Type B pancreatic cell (in vitro differentiated cells): ENCODE measurements around the gene GDPD5. TPM values are rescaled to one million over a fixed set of nuclear protein-coding genes. Genes with fewer than 3 reads are reported as not detected.
A peak's percentile ranks its signal among the peaks of the same experiment; 100 is the strongest.

Source experiments
- DNase-seq: peaks from one replicate; pipeline ENCODE4 v3.0.0; 2021; ENCODE audit warnings: mixed read lengths; ENCODE audit not compliant: unreplicated experiment; ENCODE audit errors: extremely low spot score
- H3K27ac Mint-ChIP-seq: 2 replicates; pipeline ENCODE4 v1.8.0; 2021; ENCODE audit warnings: mild to moderate bottlenecking, mixed read lengths
- H3K27me3 Mint-ChIP-seq: 2 replicates; pipeline ENCODE4 v1.8.0; 2021; ENCODE audit warnings: mixed read lengths
- H3K36me3 Mint-ChIP-seq: 2 replicates; pipeline ENCODE4 v1.8.0; 2021; ENCODE audit warnings: mixed read lengths
- H3K4me1 Mint-ChIP-seq: one replicate; pipeline ENCODE4 v1.8.0; 2021; ENCODE audit warnings: mixed read lengths; ENCODE audit not compliant: unreplicated experiment
- H3K4me3 Mint-ChIP-seq: 2 replicates; pipeline ENCODE4 v1.8.0; 2021; ENCODE audit warnings: mild to moderate bottlenecking, mixed read lengths
- H3K9me3 Mint-ChIP-seq: 2 replicates; pipeline ENCODE4 v1.8.0; 2021; ENCODE audit warnings: mixed read lengths
- total RNA-seq: library from RNA; stranded (reverse); gene quantifications from 2 replicates; pipeline ENCODE4 v1.2.1, GENCODE V29; 2021; ENCODE audit warnings: low replicate concordance
- TF ChIP-seq, protein P1 (sequence below): fragments of 200-600 bp; sonication (generic); conservative IDR thresholded peaks from 2 replicates; pipeline ENCODE4 v1.5.0; 2021; ENCODE audit warnings: antibody characterized with exemption, mild to moderate bottlenecking

The GDPD5 gene
- total RNA-seq, 1 donor from 2014 or later: 11.3 TPM

DNA sequence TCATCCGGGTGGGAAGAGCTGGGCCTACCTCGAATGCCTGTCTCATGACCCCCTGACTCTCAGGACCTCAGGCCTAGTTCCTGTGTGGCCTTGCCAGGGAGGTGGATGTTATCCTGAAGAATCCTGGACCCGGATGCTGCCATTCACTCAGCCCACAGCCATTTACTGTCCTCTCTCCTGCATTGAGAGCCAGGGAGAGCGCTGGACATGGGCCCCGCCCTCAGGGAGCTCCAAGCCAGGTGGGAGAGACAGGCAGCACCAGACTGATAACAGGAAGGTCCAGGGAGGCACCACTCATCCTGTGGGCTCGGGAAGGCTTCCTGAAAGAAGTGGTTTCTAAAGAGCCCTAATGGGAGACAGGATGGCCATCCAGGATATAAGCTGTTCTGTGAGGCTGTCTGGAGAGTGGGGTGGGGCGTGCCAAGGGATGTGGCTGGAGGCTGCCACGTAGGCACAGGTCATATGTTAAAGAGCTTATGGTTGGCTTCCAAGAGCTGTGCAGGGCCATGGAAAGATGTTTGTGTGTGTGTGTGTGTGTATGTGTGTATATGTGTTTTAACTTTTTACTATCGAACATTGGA lies 44.9 kb upstream of the GDPD5 start:
- TF ChIP-seq, protein P1, sequence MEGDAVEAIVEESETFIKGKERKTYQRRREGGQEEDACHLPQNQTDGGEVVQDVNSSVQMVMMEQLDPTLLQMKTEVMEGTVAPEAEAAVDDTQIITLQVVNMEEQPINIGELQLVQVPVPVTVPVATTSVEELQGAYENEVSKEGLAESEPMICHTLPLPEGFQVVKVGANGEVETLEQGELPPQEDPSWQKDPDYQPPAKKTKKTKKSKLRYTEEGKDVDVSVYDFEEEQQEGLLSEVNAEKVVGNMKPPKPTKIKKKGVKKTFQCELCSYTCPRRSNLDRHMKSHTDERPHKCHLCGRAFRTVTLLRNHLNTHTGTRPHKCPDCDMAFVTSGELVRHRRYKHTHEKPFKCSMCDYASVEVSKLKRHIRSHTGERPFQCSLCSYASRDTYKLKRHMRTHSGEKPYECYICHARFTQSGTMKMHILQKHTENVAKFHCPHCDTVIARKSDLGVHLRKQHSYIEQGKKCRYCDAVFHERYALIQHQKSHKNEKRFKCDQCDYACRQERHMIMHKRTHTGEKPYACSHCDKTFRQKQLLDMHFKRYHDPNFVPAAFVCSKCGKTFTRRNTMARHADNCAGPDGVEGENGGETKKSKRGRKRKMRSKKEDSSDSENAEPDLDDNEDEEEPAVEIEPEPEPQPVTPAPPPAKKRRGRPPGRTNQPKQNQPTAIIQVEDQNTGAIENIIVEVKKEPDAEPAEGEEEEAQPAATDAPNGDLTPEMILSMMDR: no peak
- peaks cover 23% of the 10 kb centered on the region for H3K36me3 Mint-ChIP-seq
- H3K27me3 Mint-ChIP-seq: no peaks in the 10 kb centered on the region
- DNase-seq: no peak
- H3K9me3 Mint-ChIP-seq: no peaks in the 10 kb centered on the region
- peak overlapping the region; percentile 57 for H3K27ac Mint-ChIP-seq
- peaks cover 5% of the 10 kb centered on the region for H3K4me1 Mint-ChIP-seq
- no peak overlapping the region for H3K4me3 Mint-ChIP-seq

DNA sequence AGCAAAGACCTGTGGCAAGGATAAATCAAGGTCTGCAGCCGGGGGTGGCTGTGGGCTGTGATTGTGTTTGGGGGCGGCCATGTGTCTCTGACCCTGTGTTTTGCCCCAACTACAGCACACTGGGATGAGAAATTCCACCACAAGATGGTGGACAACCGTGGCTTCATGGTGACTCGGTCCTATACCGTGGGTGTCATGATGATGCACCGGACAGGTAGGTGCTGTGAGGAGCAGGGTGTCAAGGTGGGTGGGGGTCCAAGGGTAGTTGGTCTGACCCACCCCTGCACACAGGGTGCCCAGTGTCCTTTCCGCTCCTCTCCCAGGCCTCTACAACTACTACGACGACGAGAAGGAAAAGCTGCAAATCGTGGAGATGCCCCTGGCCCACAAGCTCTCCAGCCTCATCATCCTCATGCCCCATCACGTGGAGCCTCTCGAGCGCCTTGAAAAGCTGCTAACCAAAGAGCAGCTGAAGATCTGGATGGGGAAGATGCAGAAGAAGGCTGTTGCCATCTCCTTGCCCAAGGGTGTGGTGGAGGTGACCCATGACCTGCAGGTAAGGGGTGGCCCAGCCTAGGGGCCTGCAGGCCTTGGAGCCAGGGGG lies 43.0 kb upstream of the GDPD5 start:
- DNase-seq: no peak
- TF ChIP-seq, protein P1: no peak
- Mint-ChIP-seq H3K9me3 (no peaks in the 10 kb centered on the region), H3K4me3 (no peak overlapping the region), H3K27me3 (no peaks in the 10 kb centered on the region), H3K27ac (no peak overlapping the region), H3K4me1 (peaks cover 12% of the 10 kb centered on the region), H3K36me3 (peaks cover 24% of the 10 kb centered on the region)

DNA sequence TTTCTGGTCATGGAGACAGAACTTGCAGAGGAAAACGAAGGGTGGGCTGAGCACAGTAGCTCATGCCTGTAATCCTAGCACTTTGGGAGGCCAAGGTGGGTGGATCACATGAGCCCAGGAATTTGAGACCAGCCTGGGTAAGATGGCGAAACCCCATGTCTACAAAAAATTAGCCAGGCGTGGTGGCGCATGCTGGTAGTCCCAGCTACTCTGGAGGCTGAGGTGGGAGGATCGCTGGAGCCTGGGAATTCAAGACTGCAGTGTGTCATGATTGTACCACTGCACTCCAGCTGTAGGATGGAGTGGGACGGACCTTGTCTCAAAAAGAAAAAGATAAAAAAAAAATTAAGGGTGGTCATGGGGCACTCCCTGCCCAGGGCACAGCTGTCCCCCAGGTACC lies 42.2 kb upstream of the GDPD5 start:
- TF ChIP-seq, protein P1: no peak
- peaks cover 12% of the 10 kb centered on the region for H3K4me1 Mint-ChIP-seq
- no peak for DNase-seq
- H3K27me3 Mint-ChIP-seq: no peaks in the 10 kb centered on the region
- no peak overlapping the region for H3K4me3 Mint-ChIP-seq
- no peaks in the 10 kb centered on the region for H3K9me3 Mint-ChIP-seq
- peaks cover 22% of the 10 kb centered on the region for H3K36me3 Mint-ChIP-seq
- no peak overlapping the region for H3K27ac Mint-ChIP-seq

DNA sequence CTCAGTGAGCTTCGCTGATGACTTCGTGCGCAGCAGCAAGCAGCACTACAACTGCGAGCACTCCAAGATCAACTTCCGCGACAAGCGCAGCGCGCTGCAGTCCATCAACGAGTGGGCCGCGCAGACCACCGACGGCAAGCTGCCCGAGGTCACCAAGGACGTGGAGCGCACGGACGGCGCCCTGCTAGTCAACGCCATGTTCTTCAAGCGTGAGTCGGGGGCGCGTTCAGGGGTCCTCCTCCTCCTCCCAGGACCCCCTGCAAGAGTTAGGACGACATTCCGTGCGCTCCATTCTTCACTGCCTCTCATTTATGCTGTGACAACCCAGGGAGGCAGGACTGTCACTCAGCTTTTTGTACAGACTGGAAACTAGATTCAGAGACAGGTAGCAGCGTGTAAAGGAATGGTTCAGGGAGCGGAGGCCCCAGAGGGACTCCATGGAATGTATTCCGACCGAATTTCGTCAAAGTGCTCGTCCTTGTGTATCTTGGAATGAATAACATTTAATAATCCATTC lies 41.1 kb upstream of the GDPD5 start:
- DNase-seq: no peak
- Mint-ChIP-seq H3K4me1 (peaks cover 19% of the 10 kb centered on the region), H3K9me3 (no peaks in the 10 kb centered on the region), H3K4me3 (no peak overlapping the region), H3K36me3 (peaks cover 15% of the 10 kb centered on the region), H3K27ac (no peak overlapping the region), H3K27me3 (no peaks in the 10 kb centered on the region)
- TF ChIP-seq, protein P1: no peak

DNA sequence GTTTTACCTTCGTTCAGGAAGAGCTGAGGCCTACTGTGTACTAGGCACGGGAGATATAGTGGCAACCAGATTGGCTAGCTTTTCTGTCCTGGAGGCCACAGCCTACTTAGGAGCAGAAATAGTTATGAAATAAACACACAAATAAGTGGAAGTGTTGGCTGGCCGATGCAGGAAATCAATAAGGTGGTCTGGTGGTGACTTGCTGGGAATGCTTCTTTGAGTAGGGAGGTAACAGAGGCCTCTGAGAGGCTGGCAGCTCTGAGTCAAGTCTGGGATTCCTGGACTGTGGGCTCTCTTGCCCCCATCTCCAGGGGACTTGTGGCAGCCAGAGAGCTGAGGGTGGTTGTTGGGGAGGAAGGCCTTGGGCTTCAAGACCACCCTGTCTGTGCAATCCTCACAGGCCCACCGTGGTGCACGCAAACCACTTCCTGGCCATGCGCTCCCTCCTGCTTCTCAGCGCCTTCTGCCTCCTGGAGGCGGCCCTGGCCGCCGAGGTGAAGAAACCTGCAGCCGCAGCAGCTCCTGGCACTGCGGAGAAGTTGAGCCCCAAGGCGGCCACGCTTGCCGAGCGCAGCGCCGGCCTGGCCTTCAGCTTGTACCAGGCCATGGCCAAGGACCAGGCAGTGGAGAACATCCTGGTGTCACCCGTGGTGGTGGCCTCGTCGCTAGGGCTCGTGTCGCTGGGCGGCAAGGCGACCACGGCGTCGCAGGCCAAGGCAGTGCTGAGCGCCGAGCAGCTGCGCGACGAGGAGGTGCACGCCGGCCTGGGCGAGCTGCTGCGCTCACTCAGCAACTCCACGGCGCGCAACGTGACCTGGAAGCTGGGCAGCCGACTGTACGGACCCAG lies 40.4 kb upstream of the GDPD5 start:
- Mint-ChIP-seq H3K9me3 (no peaks in the 10 kb centered on the region), H3K4me3 (peak overlapping the region; percentile 58), H3K36me3 (peaks cover 15% of the 10 kb centered on the region), H3K4me1 (peaks cover 19% of the 10 kb centered on the region), H3K27me3 (no peaks in the 10 kb centered on the region), H3K27ac (peak overlapping the region; percentile 57)
- DNase-seq: no peak
- TF ChIP-seq, protein P1: no peak
